Panc1 (cell line): ENCODE data around the gene FUOM. TPM values are rescaled to one million over a fixed set of nuclear protein-coding genes. Genes with fewer than 3 reads are reported as not detected.

Source experiments
- ATAC-seq: fragments of 200-7000 bp; cut with Tn5 transposase; 2 replicates; pipeline ENCODE4 v1.9.1; 2020; ENCODE audit warnings: mild to moderate bottlenecking, moderate library complexity
- BruUV-seq: library from RNA; stranded (reverse); fragments of 400-500 nt; replicated peaks from 2 replicates; lab custom pipeline; 2021; lab: Mats Ljungman, UMichigan
- CTCF ChIA-PET: fragments of 300-600 bp; sonication (Branson Sonifier 250); formaldehyde crosslinking; loops from one replicate; lab custom pipeline; 2022; ENCODE audit warnings: antibody characterized with exemption; lab: Charles Lee
- POLR2A ChIA-PET: fragments of 300-600 bp; sonication (Branson Sonifier 250); formaldehyde crosslinking; loops from one replicate; lab custom pipeline; 2022; ENCODE audit warnings: antibody characterized with exemption; lab: Charles Lee
- DNase-seq: peaks from one replicate; pipeline ENCODE4 v3.0.0-alpha.2; 2010; ENCODE audit warnings: low read depth, low spot score
- H3K27ac ChIP-seq: 2 replicates; pipeline ENCODE4 v1.5.1; 2011; ENCODE audit warnings: mild to moderate bottlenecking, low read length, inconsistent platforms
- H3K27me3 ChIP-seq: fragments of 200-500 bp; sonication (Bioruptor generic); 2 replicates; pipeline ENCODE4 v1.6.0; 2014; ENCODE audit warnings: low read length, inconsistent platforms; ENCODE audit not compliant: control insufficient read depth, insufficient read depth
- H3K36me3 ChIP-seq: fragments of 200-500 bp; sonication (Bioruptor generic); 2 replicates; pipeline ENCODE4 v1.5.1; 2014; ENCODE audit warnings: inconsistent platforms, mild to moderate bottlenecking, low read length, moderate library complexity; ENCODE audit not compliant: control insufficient read depth, insufficient read depth
- H3K4me1 ChIP-seq: 2 replicates; pipeline ENCODE4 v1.5.1; 2011; ENCODE audit warnings: inconsistent platforms, mild to moderate bottlenecking, low read length, moderate library complexity; ENCODE audit not compliant: control insufficient read depth, insufficient read depth
- H3K4me3 ChIP-seq, 2 experiments: 2 replicates each; pipeline ENCODE4 v1.5.1; 2011 to 2012; ENCODE audit warnings: low read depth in 2 of 2, low read length in 2 of 2, mild to moderate bottlenecking in 2 of 2, inconsistent platforms in 1 of 2, moderate library complexity in 1 of 2
- H3K9me3 ChIP-seq: fragments of 200-500 bp; sonication (Bioruptor generic); 2 replicates; pipeline ENCODE4 v1.5.1; 2014; ENCODE audit warnings: low read depth, mild to moderate bottlenecking, inconsistent platforms, low read length, moderate library complexity; ENCODE audit not compliant: control insufficient read depth, insufficient read depth
- POLR2AphosphoS5 ChIP-seq: IDR thresholded peaks from 2 replicates; pipeline ENCODE4 v1.6.1; 2012; ENCODE audit warnings: mild to moderate bottlenecking, low read depth, low read length, moderate library complexity
- SIN3A ChIP-seq: IDR thresholded peaks from 2 replicates; pipeline ENCODE4 v1.6.1; 2012; ENCODE audit warnings: low read depth, mild to moderate bottlenecking, low read length, moderate library complexity, borderline replicate concordance; ENCODE audit not compliant: insufficient read depth
- TCF7L2 ChIP-seq: IDR thresholded peaks from 2 replicates; pipeline ENCODE4 v1.6.1; 2011; ENCODE audit warnings: mild to moderate bottlenecking, low read depth, low read length, inconsistent platforms
- in situ Hi-C: cut with HindIII; loops from 2 replicates; pipeline ENCODE4 v1.10.0; 2016; ENCODE audit warnings: low sequenced_read_pairs, low pct_unique_long_range_greater_than_20kb
- intact Hi-C: fragments of 100-400 bp; cut with micrococcal nuclease; formaldehyde crosslinking; loops from one replicate; pipeline ENCODE4 v1.10.0; 2022; ENCODE audit not compliant: unreplicated experiment
- total RNA-seq: library from RNA; stranded (reverse); gene quantifications from one replicate; pipeline ENCODE4 v1.2.1, GENCODE V29; 2021; ENCODE audit not compliant: unreplicated experiment
- TF ChIP-seq, protein P1 (sequence below), 2 experiments: IDR thresholded peaks; 2 replicates each; pipeline ENCODE4 v1.6.1; 2011 to 2012; ENCODE audit warnings: low read depth in 2 of 2, control low read depth in 1 of 2, low read length in 1 of 2, mild to moderate bottlenecking in 1 of 2, moderate library complexity in 1 of 2; ENCODE audit not compliant: insufficient read depth in 1 of 2
- TF ChIP-seq, protein P2 (sequence below): fragments of 450-650 bp; IDR thresholded peaks from 2 replicates; pipeline ENCODE4 v1.5.1; 2017; ENCODE audit warnings: mild to moderate bottlenecking

The FUOM gene
- total RNA-seq, 1 experiment from 2014 or later = 39.6 TPM

DNA sequence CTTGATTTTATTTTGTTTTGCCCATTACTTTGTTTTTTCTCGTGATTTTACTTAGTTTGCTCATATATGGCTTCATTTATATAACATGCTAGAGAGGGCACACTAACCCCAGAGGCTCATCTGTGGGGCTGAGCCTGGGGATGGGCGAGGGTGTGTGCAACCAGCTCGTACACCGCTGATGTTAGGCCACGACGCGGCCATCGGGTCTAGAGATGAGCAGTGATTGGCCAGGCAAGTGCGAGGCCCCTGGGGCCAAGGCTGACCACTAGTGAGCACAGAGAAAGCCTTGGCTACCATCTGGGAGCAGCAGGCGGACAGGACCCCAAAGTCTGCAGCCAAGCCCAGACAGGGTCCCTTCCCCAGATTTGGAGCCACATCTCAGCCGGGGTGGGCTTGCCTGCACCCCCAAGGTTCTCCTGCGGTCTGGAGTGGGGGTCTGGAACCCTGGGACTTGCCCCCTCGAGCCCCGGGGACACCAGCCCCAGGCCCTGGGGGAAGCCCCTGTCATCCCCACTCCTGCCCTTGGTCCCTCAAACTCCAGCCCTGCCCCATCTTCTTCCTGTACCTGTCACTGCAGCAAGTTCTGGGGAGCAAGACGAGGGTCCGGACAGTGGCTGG lies 3.7 kb downstream of the FUOM start:
- Histone ChIP-seq H3K27me3 (no peaks in the 10 kb centered on the region), H3K27ac (no peak overlapping the region), H3K4me1 (peaks cover 7% of the 10 kb centered on the region; the same call in 1 of the 2 replicates), H3K9me3 (no peaks in the 10 kb centered on the region), H3K4me3 (no peak overlapping the region), H3K36me3 (no peaks in the 10 kb centered on the region)
- TF ChIP-seq SIN3A (no peak), POLR2AphosphoS5 (no peak)
- TF ChIP-seq, protein P1, sequence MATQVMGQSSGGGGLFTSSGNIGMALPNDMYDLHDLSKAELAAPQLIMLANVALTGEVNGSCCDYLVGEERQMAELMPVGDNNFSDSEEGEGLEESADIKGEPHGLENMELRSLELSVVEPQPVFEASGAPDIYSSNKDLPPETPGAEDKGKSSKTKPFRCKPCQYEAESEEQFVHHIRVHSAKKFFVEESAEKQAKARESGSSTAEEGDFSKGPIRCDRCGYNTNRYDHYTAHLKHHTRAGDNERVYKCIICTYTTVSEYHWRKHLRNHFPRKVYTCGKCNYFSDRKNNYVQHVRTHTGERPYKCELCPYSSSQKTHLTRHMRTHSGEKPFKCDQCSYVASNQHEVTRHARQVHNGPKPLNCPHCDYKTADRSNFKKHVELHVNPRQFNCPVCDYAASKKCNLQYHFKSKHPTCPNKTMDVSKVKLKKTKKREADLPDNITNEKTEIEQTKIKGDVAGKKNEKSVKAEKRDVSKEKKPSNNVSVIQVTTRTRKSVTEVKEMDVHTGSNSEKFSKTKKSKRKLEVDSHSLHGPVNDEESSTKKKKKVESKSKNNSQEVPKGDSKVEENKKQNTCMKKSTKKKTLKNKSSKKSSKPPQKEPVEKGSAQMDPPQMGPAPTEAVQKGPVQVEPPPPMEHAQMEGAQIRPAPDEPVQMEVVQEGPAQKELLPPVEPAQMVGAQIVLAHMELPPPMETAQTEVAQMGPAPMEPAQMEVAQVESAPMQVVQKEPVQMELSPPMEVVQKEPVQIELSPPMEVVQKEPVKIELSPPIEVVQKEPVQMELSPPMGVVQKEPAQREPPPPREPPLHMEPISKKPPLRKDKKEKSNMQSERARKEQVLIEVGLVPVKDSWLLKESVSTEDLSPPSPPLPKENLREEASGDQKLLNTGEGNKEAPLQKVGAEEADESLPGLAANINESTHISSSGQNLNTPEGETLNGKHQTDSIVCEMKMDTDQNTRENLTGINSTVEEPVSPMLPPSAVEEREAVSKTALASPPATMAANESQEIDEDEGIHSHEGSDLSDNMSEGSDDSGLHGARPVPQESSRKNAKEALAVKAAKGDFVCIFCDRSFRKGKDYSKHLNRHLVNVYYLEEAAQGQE (IDR thresholded peaks at IDR 0.05; ENCODE audit: insufficient read depth in 1 of 2, low read depth in 2 of 2, low read length in 1 of 2) = no peak
- TF ChIP-seq, protein P2, sequence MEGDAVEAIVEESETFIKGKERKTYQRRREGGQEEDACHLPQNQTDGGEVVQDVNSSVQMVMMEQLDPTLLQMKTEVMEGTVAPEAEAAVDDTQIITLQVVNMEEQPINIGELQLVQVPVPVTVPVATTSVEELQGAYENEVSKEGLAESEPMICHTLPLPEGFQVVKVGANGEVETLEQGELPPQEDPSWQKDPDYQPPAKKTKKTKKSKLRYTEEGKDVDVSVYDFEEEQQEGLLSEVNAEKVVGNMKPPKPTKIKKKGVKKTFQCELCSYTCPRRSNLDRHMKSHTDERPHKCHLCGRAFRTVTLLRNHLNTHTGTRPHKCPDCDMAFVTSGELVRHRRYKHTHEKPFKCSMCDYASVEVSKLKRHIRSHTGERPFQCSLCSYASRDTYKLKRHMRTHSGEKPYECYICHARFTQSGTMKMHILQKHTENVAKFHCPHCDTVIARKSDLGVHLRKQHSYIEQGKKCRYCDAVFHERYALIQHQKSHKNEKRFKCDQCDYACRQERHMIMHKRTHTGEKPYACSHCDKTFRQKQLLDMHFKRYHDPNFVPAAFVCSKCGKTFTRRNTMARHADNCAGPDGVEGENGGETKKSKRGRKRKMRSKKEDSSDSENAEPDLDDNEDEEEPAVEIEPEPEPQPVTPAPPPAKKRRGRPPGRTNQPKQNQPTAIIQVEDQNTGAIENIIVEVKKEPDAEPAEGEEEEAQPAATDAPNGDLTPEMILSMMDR = no peak
- in situ Hi-C loops (no loop called here), intact Hi-C loops (no loop called here)
- CTCF ChIA-PET = interaction anchor here (0.6 to 0.7 kb wide), 2 partner anchors 25 to 589 kb away, joined by 4 to 7 read pairs; no protein-coding TSS in a partner anchor
- no peak for ATAC-seq
- DNase-seq = no peak
- no TSS peak for BruUV-seq
- POLR2A ChIA-PET = no interaction called here

DNA sequence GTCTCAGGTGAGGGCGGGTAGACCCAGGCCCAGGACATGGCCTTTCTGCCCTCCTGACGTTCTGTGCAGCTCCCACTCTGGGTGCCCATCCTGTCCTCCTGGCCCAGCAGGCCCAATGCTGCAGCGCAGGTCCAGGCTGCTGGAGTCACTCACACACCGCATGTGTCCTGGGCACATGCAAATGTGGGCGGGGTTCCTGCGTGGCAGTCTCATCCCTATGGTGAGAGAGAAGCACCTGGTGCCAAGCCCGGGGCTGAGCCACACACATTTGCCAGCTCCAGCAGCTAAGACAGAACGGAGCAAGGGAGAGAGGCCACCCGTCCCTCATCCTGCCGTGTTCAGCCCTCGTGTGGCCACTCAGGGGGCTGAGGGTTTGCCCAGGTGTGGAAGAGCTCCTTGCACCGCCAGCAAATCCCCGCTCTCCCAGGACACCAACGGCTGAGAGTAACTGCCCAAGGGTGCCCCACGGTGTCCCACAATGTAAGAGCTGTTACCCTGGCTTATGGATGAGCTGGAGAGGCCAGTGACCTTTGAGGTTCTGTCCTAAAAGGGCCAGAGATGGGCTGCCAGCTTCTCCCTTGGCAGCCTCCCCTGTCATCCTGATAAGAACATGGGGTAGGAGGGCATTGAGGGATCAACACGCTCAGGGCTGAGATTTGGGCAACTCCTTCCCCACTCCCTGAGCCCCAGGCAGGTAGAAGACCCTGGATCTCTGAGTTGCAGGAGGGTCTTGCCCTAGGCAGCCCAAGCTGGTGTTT lies 4.4 kb downstream of the FUOM start:
- ChIA-PET POLR2A (interaction anchor here (0.6 kb wide), 1 partner anchor 37 kb away, joined by 9 read pairs; no protein-coding TSS in a partner anchor), CTCF (interaction anchor here (0.6 to 0.7 kb wide), 2 partner anchors 24 to 588 kb away, joined by 4 to 7 read pairs; no protein-coding TSS in a partner anchor)
- intact Hi-C loops = no loop called here
- in situ Hi-C loops = no loop called here
- Histone ChIP-seq H3K4me1 (peaks cover 7% of the 10 kb centered on the region; the same call in 1 of the 2 replicates), H3K27me3 (no peaks in the 10 kb centered on the region), H3K4me3 (no peak overlapping the region), H3K27ac (no peak overlapping the region), H3K9me3 (no peaks in the 10 kb centered on the region), H3K36me3 (no peaks in the 10 kb centered on the region)
- BruUV-seq = no TSS peak
- no peak for TF ChIP-seq POLR2AphosphoS5
- TF ChIP-seq, protein P2 = no peak
- TF ChIP-seq, protein P1 (IDR thresholded peaks at IDR 0.05; ENCODE audit: insufficient read depth in 1 of 2, low read depth in 2 of 2, low read length in 1 of 2) = no peak
- no peak for TF ChIP-seq SIN3A
- TF ChIP-seq TCF7L2 = no peak
- DNase-seq (no peak), ATAC-seq (no peak)
